DOHH2 (cell line): ENCODE measurements around the gene PMM2.

Source experiments
- H3F3A ChIP-seq: fragments of 200-600 bp; sonication (generic), shearing (Covaris generic); 2 replicates; pipeline ENCODE4 v1.6.0; 2016; ENCODE audit warnings: antibody characterized with exemption, mild to moderate bottlenecking; ENCODE audit not compliant: control insufficient read depth, insufficient read depth
- H3K27ac ChIP-seq: fragments of 200-600 bp; sonication (generic); 2 replicates; pipeline ENCODE4 v1.5.1; 2014; ENCODE audit warnings: low read depth, mild to moderate bottlenecking, low read length, moderate library complexity
- H3K27me3 ChIP-seq: fragments of 200-600 bp; sonication (generic); 2 replicates; pipeline ENCODE4 v1.6.1; 2014; ENCODE audit warnings: mild to moderate bottlenecking, low read length, mixed read lengths; ENCODE audit not compliant: control insufficient read depth
- H3K36me3 ChIP-seq: fragments of 200-600 bp; sonication (generic); 2 replicates; pipeline ENCODE4 v1.6.1; 2014; ENCODE audit warnings: mild to moderate bottlenecking, low read length, moderate library complexity, mixed read lengths; ENCODE audit not compliant: control insufficient read depth
- H3K4me1 ChIP-seq: fragments of 200-600 bp; sonication (generic); 2 replicates; pipeline ENCODE4 v1.6.1; 2014; ENCODE audit warnings: mild to moderate bottlenecking, low read length, mixed read lengths; ENCODE audit not compliant: control insufficient read depth
- H3K4me2 ChIP-seq: fragments of 200-600 bp; sonication (generic); 2 replicates; pipeline ENCODE4 v1.6.0; 2014; ENCODE audit warnings: mild to moderate bottlenecking, low read length, moderate library complexity
- H3K4me3 ChIP-seq: fragments of 200-600 bp; sonication (generic); 2 replicates; pipeline ENCODE4 v1.5.1; 2014; ENCODE audit warnings: mild to moderate bottlenecking, low read length, mixed read lengths
- H3K79me2 ChIP-seq: fragments of 200-600 bp; sonication (generic); 2 replicates; pipeline ENCODE4 v1.6.1; 2014; ENCODE audit warnings: mild to moderate bottlenecking, low read length, mixed read lengths; ENCODE audit not compliant: control insufficient read depth
- H3K9me2 ChIP-seq: fragments of 200-600 bp; sonication (generic); replicated peaks from 2 replicates; pipeline ENCODE4 v1.6.1; 2014; ENCODE audit warnings: mild to moderate bottlenecking, low read length, mixed read lengths; ENCODE audit not compliant: control insufficient read depth
- H3K9me3 ChIP-seq: fragments of 200-600 bp; sonication (generic); 2 replicates; pipeline ENCODE4 v1.6.1; 2014; ENCODE audit warnings: antibody characterized with exemption, low read length, mixed read lengths; ENCODE audit not compliant: control insufficient read depth, insufficient read depth
- H4K20me1 ChIP-seq: fragments of 200-600 bp; sonication (generic); 2 replicates; pipeline ENCODE4 v1.6.0; 2014; ENCODE audit warnings: low read depth, mild to moderate bottlenecking, antibody characterized with exemption, low read length, moderate library complexity; ENCODE audit not compliant: control insufficient read depth, insufficient read depth
- EZH2phosphoT487 ChIP-seq: fragments of 200-600 bp; sonication (generic); IDR thresholded peaks from 2 replicates; pipeline ENCODE4 v1.6.1; 2017; ENCODE audit warnings: borderline replicate concordance, mild to moderate bottlenecking, antibody characterized with exemption, low read length, moderate library complexity, mixed read lengths
- TF ChIP-seq, protein P1 (sequence below): fragments of 200-600 bp; sonication (generic); IDR thresholded peaks from one replicate; pipeline ENCODE4 v1.5.1; 2014; ENCODE audit warnings: antibody characterized with exemption, mild to moderate bottlenecking, low read depth, low read length; ENCODE audit not compliant: poor library complexity, severe bottlenecking

Gene PMM2

DNA sequence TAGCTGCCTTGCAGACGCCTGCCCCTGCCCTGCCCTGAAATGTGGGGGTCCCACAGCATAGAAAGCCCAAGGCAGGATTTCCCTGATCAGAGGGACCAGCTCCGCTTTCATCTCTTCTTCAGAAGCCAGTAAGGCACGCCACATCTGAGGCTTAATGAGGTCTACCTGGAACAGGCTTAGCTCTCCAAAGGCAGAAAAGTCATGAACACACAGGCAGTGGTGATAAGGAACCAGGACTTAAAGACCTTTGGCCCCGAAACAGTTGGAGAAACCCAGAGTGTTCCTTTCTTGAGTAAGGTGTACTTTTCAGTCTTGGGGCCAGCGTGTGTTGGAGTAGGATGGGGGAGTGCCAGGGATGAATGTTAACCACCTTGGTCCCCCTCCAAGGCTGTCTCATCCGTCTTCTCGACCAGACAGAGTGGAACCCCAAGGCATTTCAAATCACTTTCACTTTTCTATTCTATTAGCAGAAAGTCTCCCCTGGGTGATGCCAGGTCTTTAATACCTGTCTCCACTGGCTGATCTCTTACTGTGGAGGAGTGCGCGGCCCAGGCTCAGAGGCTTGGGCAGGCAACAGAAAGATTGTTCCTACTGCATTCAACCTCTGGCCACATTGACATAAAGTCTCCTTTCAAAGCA is 44.1 kb upstream of the PMM2 start:
- Histone ChIP-seq H3K79me2 (no peaks in the 10 kb centered on the region), H3K4me2 (no peak overlapping the region), H3K36me3 (no peaks in the 10 kb centered on the region), H3K27ac (no peak overlapping the region), H3K4me3 (no peak overlapping the region), H3F3A (no peaks in the 10 kb centered on the region), H3K27me3 (no peaks in the 10 kb centered on the region), H3K4me1 (no peaks in the 10 kb centered on the region), H3K9me3 (no peaks in the 10 kb centered on the region), H4K20me1 (no peaks in the 10 kb centered on the region), H3K9me2 (no peaks in the 10 kb centered on the region)
- TF ChIP-seq, protein P1, sequence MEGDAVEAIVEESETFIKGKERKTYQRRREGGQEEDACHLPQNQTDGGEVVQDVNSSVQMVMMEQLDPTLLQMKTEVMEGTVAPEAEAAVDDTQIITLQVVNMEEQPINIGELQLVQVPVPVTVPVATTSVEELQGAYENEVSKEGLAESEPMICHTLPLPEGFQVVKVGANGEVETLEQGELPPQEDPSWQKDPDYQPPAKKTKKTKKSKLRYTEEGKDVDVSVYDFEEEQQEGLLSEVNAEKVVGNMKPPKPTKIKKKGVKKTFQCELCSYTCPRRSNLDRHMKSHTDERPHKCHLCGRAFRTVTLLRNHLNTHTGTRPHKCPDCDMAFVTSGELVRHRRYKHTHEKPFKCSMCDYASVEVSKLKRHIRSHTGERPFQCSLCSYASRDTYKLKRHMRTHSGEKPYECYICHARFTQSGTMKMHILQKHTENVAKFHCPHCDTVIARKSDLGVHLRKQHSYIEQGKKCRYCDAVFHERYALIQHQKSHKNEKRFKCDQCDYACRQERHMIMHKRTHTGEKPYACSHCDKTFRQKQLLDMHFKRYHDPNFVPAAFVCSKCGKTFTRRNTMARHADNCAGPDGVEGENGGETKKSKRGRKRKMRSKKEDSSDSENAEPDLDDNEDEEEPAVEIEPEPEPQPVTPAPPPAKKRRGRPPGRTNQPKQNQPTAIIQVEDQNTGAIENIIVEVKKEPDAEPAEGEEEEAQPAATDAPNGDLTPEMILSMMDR: no peak
- no peak for TF ChIP-seq EZH2phosphoT487

- no peaks in the 10 kb centered on the region for H3K79me2 ChIP-seq
- H3K4me1 ChIP-seq: no peaks in the 10 kb centered on the region
- H3F3A ChIP-seq: no peaks in the 10 kb centered on the region
- no peaks in the 10 kb centered on the region for H3K9me2 ChIP-seq
- H3K36me3 ChIP-seq: no peaks in the 10 kb centered on the region
- no peaks in the 10 kb centered on the region for H3K27me3 ChIP-seq
- no peak overlapping the region for H3K27ac ChIP-seq
- TF ChIP-seq EZH2phosphoT487: no peak
- TF ChIP-seq, protein P1: no peak
- H3K4me2 ChIP-seq: no peak overlapping the region
- H3K9me3 ChIP-seq: no peaks in the 10 kb centered on the region
- no peak overlapping the region for H3K4me3 ChIP-seq
- H4K20me1 ChIP-seq: no peaks in the 10 kb centered on the region
Measured at GRCh38 chr16:8756755-8757154, 40.9 kb upstream of the PMM2 start.

- no peak overlapping the region for H3K4me2 ChIP-seq
- no peaks in the 10 kb centered on the region for H3K79me2 ChIP-seq
- no peaks in the 10 kb centered on the region for H3F3A ChIP-seq
- no peak overlapping the region for H3K4me3 ChIP-seq
- no peaks in the 10 kb centered on the region for H3K9me3 ChIP-seq
- no peaks in the 10 kb centered on the region for H3K27me3 ChIP-seq
- no peaks in the 10 kb centered on the region for H4K20me1 ChIP-seq
- no peaks in the 10 kb centered on the region for H3K4me1 ChIP-seq
- no peak overlapping the region for H3K27ac ChIP-seq
- H3K36me3 ChIP-seq: no peaks in the 10 kb centered on the region
- TF ChIP-seq, protein P1: no peak
- H3K9me2 ChIP-seq: no peaks in the 10 kb centered on the region
Measured at GRCh38 chr16:8758022-8758421, 39.6 kb upstream of the PMM2 start.
